ENCODE results near the gene BTBD10.

DNA sequence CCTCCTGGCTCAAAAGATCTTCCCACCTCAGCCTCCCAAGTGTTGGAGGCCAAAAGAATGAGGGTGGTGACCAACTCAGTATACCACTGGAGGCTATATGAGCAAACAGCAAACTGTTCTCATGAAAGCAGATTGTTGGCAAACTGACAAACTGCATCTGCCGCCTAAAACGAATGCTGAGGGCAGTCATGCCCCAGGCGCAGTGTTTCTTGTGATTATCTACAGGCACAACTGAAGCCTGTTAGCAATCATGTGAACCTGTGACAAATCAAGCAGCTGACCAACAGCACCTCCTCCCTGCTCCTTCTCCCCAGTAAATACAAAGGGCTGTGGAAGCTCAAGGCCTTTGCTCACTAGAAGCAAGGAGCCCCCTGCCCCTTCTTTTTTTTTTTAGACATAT lies 47.8 kb downstream of the BTBD10 start:
- TF ChIP-seq, protein P1, sequence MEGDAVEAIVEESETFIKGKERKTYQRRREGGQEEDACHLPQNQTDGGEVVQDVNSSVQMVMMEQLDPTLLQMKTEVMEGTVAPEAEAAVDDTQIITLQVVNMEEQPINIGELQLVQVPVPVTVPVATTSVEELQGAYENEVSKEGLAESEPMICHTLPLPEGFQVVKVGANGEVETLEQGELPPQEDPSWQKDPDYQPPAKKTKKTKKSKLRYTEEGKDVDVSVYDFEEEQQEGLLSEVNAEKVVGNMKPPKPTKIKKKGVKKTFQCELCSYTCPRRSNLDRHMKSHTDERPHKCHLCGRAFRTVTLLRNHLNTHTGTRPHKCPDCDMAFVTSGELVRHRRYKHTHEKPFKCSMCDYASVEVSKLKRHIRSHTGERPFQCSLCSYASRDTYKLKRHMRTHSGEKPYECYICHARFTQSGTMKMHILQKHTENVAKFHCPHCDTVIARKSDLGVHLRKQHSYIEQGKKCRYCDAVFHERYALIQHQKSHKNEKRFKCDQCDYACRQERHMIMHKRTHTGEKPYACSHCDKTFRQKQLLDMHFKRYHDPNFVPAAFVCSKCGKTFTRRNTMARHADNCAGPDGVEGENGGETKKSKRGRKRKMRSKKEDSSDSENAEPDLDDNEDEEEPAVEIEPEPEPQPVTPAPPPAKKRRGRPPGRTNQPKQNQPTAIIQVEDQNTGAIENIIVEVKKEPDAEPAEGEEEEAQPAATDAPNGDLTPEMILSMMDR (IDR thresholded peaks at IDR 0.05; ENCODE audit: poor library complexity), result no peak
- TF ChIP-seq EZH2 (IDR thresholded peaks at IDR 0.05; ENCODE audit: borderline replicate concordance), result no peak
- TF ChIP-seq EZH2phosphoT487 (IDR thresholded peaks at IDR 0.05; ENCODE audit: low read depth, severe bottlenecking, unreplicated experiment), result no peak
